ENCODE results near the gene OGFRL1. TPM values are rescaled to one million over a fixed set of nuclear protein-coding genes. Genes with fewer than 3 reads are reported as not detected.

Gene OGFRL1
- total RNA-seq, 1 donor from 2014 or later, result 7.1 TPM

DNA sequence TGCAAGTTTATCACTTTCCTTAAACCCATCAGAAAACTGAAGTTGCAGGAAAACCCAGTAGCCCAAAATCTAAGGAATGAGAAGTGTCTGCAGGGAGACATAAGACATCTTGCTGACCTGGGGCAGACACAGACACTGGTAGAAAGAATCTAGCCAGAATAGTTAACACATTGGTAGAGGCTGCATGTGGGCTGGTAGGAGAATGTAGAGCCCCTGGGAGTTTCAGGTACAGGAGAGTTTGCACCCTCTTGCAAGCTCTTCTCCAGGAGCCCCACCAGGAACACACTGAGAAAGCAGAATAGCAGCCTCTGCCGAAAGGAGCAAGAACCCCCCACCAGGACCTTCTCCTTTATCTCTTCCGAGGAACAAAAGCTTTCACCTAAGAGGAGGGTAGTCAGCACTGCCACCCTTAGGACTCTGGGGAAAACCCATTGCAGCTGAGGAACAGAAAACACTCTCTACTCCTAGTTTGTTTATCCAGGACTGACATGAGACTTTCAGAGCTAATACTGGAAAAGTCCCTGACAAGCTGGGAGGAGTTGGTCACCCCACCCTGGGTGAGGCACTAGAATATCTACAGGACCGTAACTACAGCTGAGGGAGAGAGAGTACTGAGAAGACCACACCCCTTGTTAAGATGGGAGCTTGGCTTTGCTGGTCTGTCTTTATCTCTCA lies 10.5 kb upstream of the OGFRL1 start:
- no peaks in the 10 kb centered on the region for H3K9me3 ChIP-seq (replicated peaks)
- no peak overlapping the region for H3K4me3 ChIP-seq
- H3K36me3 ChIP-seq, result no peaks in the 10 kb centered on the region
- no peaks in the 10 kb centered on the region for H3K4me1 ChIP-seq
- intact Hi-C loops (cut with micrococcal nuclease), result no loop called here
- TF ChIP-seq, protein P1, sequence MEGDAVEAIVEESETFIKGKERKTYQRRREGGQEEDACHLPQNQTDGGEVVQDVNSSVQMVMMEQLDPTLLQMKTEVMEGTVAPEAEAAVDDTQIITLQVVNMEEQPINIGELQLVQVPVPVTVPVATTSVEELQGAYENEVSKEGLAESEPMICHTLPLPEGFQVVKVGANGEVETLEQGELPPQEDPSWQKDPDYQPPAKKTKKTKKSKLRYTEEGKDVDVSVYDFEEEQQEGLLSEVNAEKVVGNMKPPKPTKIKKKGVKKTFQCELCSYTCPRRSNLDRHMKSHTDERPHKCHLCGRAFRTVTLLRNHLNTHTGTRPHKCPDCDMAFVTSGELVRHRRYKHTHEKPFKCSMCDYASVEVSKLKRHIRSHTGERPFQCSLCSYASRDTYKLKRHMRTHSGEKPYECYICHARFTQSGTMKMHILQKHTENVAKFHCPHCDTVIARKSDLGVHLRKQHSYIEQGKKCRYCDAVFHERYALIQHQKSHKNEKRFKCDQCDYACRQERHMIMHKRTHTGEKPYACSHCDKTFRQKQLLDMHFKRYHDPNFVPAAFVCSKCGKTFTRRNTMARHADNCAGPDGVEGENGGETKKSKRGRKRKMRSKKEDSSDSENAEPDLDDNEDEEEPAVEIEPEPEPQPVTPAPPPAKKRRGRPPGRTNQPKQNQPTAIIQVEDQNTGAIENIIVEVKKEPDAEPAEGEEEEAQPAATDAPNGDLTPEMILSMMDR (IDR thresholded peaks at IDR 0.05; ENCODE audit: borderline replicate concordance), result no peak
- H3K27me3 ChIP-seq (ENCODE audit: low read depth), result no peaks in the 10 kb centered on the region
- no peak for DNase-seq
- no peak overlapping the region for H3K27ac ChIP-seq (replicated peaks)

DNA sequence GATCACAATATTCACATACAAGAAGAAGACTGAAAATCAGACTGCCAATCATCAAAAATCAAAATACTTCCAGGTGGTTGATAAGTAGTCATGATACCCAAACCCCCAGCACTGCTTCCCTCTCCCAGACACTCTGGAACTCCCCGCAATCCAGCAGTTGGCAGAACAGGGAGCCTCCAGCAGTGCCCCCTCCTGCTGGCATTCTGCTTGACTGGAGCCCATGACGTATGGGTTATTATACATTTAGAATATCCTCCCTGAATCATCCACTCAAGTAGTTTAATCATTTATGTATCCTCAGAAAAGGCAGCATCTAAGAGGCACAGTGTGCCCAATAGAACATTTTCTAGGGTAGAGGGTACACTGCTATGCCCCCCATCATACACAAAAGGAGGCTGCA lies 9.3 kb upstream of the OGFRL1 start:
- intact Hi-C loops (cut with micrococcal nuclease), result no loop called here
- H3K4me3 ChIP-seq, result no peak overlapping the region
- no peaks in the 10 kb centered on the region for H3K36me3 ChIP-seq
- TF ChIP-seq, protein P1 (IDR thresholded peaks at IDR 0.05; ENCODE audit: borderline replicate concordance), result no peak
- H3K9me3 ChIP-seq (replicated peaks), result no peaks in the 10 kb centered on the region
- H3K4me1 ChIP-seq, result peaks cover 2% of the 10 kb centered on the region
- no peaks in the 10 kb centered on the region for H3K27me3 ChIP-seq (ENCODE audit: low read depth)
- no peak for DNase-seq
- no peak overlapping the region for H3K27ac ChIP-seq (replicated peaks)

DNA sequence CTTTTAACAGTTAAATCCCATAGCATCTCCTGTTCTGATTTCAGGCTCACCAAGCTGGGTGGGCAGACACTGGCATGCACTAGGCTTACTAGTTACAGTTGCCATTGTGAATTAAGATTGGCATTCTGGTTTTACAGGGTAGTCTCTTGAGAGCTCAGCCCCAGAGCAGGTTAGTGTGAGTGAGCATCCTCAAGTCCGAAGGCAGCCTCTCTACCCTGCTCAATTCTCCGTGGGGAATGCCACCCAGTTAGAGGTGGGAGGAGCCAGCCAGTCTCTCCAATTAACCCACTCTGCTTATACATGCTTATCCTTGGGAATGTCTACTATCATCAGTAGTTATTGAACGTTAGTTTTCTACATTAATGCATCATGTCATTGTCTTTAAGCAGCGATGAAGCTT lies 8.9 kb upstream of the OGFRL1 start:
- DNase-seq, result no peak
- Histone ChIP-seq H3K27me3 (ENCODE audit: low read depth) (no peaks in the 10 kb centered on the region), H3K9me3 (replicated peaks) (no peaks in the 10 kb centered on the region), H3K27ac (replicated peaks) (no peak overlapping the region), H3K4me3 (no peak overlapping the region), H3K4me1 (peaks cover 6% of the 10 kb centered on the region), H3K36me3 (no peaks in the 10 kb centered on the region)
- intact Hi-C loops (cut with micrococcal nuclease), result no loop called here
- TF ChIP-seq, protein P1 (IDR thresholded peaks at IDR 0.05; ENCODE audit: borderline replicate concordance), result no peak

DNA sequence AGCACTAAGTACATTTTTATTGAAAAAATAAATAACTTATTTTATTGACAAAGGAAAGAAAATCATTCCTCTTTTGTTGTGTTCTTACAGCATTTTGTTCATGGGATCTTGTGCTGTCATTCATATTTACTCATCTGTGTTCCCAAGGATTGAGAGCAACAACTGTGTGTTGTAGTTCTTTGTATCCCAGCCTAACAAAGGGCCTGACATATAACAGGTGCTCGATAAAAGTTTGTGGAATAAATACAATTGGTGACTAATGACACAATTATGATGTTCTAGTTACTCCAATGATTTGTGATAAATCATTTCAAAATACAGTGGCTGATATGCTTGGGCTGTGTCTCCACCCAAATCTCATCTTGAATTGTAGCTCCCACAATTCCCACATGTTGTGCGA lies 7.9 kb upstream of the OGFRL1 start:
- H3K36me3 ChIP-seq, result no peaks in the 10 kb centered on the region
- H3K9me3 ChIP-seq (replicated peaks), result no peaks in the 10 kb centered on the region
- H3K4me1 ChIP-seq, result peaks cover 10% of the 10 kb centered on the region
- H3K27me3 ChIP-seq (ENCODE audit: low read depth), result no peaks in the 10 kb centered on the region
- DNase-seq, result no peak
- TF ChIP-seq, protein P1 (IDR thresholded peaks at IDR 0.05; ENCODE audit: borderline replicate concordance), result no peak
- intact Hi-C loops (cut with micrococcal nuclease), result no loop called here
- no peak overlapping the region for H3K27ac ChIP-seq (replicated peaks)
- H3K4me3 ChIP-seq, result no peak overlapping the region

DNA sequence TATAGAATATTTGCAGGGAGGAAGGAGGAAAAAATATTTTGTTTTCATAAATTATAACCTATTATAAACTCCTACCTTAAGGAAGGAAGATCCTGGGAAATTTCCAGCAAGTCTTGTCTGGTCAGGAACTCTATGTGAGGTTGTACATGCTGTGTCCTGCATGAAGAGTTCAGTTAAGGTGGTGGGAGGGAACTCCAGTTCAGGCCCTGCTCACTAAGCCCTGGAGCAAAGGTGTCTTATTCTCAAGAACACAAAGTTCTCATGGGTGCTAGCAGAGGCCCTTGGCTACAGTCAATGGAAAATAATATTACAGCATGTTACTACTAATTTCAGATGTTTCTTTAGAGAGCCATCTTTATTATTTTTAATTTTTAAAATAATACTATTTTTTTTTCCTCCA lies 3.8 kb upstream of the OGFRL1 start:
- TF ChIP-seq, protein P1 (IDR thresholded peaks at IDR 0.05; ENCODE audit: borderline replicate concordance), result no peak
- no peaks in the 10 kb centered on the region for H3K36me3 ChIP-seq
- no peak overlapping the region for H3K27ac ChIP-seq (replicated peaks)
- no peaks in the 10 kb centered on the region for H3K27me3 ChIP-seq (ENCODE audit: low read depth)
- peaks cover 35% of the 10 kb centered on the region for H3K4me1 ChIP-seq
- H3K9me3 ChIP-seq (replicated peaks), result no peaks in the 10 kb centered on the region
- no peak overlapping the region for H3K4me3 ChIP-seq
- no peak for DNase-seq
- intact Hi-C loops (cut with micrococcal nuclease), result loop anchor here (5.0 kb wide), 1 partner anchor 32 kb away; no protein-coding TSS in a partner anchor
